GM12878 (cell line): Measurements from ENCODE around the gene MKNK1. TPM values are rescaled to one million over a fixed set of nuclear protein-coding genes. Genes with fewer than 3 reads are reported as not detected.

Experiments
- CEBPZ ChIP-seq: fragments of 150-350 bp; IDR thresholded peaks from 2 replicates; pipeline ENCODE4 v1.6.1; 2016; ENCODE audit warnings: low read depth, low read length
- EED ChIP-seq: sonication (generic); IDR thresholded peaks from 2 replicates; pipeline ENCODE4 v1.6.1; 2016; ENCODE audit warnings: antibody characterized with exemption, low read depth
- KAT2A ChIP-seq: conservative IDR thresholded peaks from 2 replicates; pipeline ENCODE4 v1.6.1; 2011; ENCODE audit warnings: low read depth, low read length; ENCODE audit not compliant: control insufficient read depth
- NBN ChIP-seq: fragments of 450-650 bp; IDR thresholded peaks from 2 replicates; pipeline ENCODE4 v1.6.1; 2016
- RELA ChIP-seq: fragments of 450-650 bp; IDR thresholded peaks from 2 replicates; pipeline ENCODE4 v1.8.0; 2014; ENCODE audit warnings: borderline replicate concordance; ENCODE audit not compliant: partially characterized antibody
- YBX1 ChIP-seq: fragments of 450-650 bp; IDR thresholded peaks from 2 replicates; pipeline ENCODE4 v1.6.1; 2016; ENCODE audit warnings: antibody characterized with exemption
- polyA plus RNA-seq, 11 experiments: library from polyadenylated mRNA; depleted of rRNA in 4 of 11; unstranded in 6 of 11; stranded (reverse) in 5 of 11; fragments of >200 nt; fragmentation: Nextera tagmentation in 4 of 11; fragmentation: Illumina TruSeq in 1 of 11; extraction: Ambion mirVana in 4 of 11; extraction: Trizol in 1 of 11; gene quantifications; 1 replicate in 1 of 11; 2 replicates in 10 of 11; pipeline versions ENCODE4 v1.2.1 to v1.2.3, GENCODE V29; 2011 to 2016; ENCODE audit warnings: inconsistent platforms in 2 of 11, missing spikeins in 2 of 11, low read depth in 1 of 11
- total RNA-seq, 4 experiments: library from RNA; depleted of rRNA in 3 of 4; stranded (reverse); fragments of >200 nt in 3 of 4; fragmentation: Illumina TruSeq in 1 of 4; extraction: Trizol in 1 of 4; gene quantifications; 2 replicates each; pipeline versions ENCODE4 v1.2.1 to v1.2.3, GENCODE V29; 2013 to 2021
- TF ChIP-seq, protein P1 (sequence below): fragments of 450-650 bp; formaldehyde crosslinking; IDR thresholded peaks from 2 replicates; pipeline ENCODE4 v1.5.0; 2022; ENCODE audit warnings: mild to moderate bottlenecking, missing genetic modification characterization
- TF ChIP-seq, protein P2 (sequence below): IDR thresholded peaks from 2 replicates; pipeline ENCODE4 v1.6.1; 2011; ENCODE audit warnings: mild to moderate bottlenecking, low read depth, low read length, moderate library complexity; ENCODE audit not compliant: insufficient replicate concordance
- TF ChIP-seq, protein P3 (sequence below): fragments of 450-650 bp; IDR thresholded peaks from 2 replicates; pipeline ENCODE4 v1.6.1; 2017; ENCODE audit warnings: antibody characterized with exemption, mild to moderate bottlenecking, moderate library complexity
- TF ChIP-seq, protein P4 (sequence below): IDR thresholded peaks from 2 replicates; pipeline ENCODE4 v1.6.1; 2012; ENCODE audit warnings: improper control_type of control experiment, low read depth, low read length; ENCODE audit not compliant: insufficient replicate concordance

MKNK1 gene
- total and polyA plus RNA-seq, 10 of the 15 experiments (the other 5 are each of a cell fraction or from before 2014, with no cell fraction given): 13.7 to 29.9 (median 26.5) TPM

DNA sequence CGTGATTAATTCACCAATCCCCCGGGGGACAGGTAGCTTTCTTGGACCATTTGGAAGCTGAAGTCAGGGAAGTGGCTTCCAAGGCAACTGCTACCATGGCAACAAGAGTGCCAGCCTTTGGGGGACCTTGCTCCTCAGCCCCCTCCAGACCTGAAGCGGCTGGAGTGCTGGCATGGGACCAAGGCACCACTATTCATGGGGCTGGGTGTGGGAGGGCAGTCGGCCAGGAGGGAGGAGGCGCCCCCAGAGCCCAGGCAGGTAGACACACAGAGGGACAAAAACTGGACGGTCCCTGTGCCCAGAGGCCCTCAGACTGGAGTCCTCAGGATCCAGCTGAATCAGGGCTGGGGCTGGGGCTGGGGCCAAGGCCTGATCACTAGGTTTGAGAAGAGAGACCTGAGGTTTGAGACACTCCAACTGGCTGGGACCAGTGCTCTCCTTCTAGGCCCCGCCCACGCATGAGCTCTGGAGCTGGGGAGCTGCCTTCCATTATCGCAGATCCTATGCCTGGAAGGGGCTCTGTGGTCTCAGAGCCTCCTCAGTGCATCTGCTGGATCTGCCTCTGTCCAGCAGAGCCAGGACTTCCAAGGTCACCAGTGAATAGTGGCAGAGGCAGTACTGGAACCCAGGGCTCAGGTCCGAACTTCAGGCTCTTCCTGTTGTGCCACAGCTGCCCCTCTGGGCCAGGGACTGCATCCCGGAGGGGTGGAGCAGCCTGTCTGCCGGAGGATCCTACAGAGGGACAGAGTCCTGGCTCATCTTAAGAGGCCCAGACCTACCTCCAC lies 49.3 kb downstream of the MKNK1 start (continued):
- TF ChIP-seq, protein P1, sequence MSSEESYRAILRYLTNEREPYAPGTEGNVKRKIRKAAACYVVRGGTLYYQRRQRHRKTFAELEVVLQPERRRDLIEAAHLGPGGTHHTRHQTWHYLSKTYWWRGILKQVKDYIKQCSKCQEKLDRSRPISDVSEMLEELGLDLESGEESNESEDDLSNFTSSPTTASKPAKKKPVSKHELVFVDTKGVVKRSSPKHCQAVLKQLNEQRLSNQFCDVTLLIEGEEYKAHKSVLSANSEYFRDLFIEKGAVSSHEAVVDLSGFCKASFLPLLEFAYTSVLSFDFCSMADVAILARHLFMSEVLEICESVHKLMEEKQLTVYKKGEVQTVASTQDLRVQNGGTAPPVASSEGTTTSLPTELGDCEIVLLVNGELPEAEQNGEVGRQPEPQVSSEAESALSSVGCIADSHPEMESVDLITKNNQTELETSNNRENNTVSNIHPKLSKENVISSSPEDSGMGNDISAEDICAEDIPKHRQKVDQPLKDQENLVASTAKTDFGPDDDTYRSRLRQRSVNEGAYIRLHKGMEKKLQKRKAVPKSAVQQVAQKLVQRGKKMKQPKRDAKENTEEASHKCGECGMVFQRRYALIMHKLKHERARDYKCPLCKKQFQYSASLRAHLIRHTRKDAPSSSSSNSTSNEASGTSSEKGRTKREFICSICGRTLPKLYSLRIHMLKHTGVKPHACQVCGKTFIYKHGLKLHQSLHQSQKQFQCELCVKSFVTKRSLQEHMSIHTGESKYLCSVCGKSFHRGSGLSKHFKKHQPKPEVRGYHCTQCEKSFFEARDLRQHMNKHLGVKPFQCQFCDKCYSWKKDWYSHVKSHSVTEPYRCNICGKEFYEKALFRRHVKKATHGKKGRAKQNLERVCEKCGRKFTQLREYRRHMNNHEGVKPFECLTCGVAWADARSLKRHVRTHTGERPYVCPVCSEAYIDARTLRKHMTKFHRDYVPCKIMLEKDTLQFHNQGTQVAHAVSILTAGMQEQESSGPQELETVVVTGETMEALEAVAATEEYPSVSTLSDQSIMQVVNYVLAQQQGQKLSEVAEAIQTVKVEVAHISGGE (CRISPR knock-in tag): no peak
- TF ChIP-seq, protein P2, sequence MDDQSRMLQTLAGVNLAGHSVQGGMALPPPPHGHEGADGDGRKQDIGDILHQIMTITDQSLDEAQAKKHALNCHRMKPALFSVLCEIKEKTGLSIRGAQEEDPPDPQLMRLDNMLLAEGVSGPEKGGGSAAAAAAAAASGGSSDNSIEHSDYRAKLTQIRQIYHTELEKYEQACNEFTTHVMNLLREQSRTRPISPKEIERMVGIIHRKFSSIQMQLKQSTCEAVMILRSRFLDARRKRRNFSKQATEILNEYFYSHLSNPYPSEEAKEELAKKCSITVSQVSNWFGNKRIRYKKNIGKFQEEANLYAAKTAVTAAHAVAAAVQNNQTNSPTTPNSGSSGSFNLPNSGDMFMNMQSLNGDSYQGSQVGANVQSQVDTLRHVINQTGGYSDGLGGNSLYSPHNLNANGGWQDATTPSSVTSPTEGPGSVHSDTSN: no peak
- TF ChIP-seq, protein P3, sequence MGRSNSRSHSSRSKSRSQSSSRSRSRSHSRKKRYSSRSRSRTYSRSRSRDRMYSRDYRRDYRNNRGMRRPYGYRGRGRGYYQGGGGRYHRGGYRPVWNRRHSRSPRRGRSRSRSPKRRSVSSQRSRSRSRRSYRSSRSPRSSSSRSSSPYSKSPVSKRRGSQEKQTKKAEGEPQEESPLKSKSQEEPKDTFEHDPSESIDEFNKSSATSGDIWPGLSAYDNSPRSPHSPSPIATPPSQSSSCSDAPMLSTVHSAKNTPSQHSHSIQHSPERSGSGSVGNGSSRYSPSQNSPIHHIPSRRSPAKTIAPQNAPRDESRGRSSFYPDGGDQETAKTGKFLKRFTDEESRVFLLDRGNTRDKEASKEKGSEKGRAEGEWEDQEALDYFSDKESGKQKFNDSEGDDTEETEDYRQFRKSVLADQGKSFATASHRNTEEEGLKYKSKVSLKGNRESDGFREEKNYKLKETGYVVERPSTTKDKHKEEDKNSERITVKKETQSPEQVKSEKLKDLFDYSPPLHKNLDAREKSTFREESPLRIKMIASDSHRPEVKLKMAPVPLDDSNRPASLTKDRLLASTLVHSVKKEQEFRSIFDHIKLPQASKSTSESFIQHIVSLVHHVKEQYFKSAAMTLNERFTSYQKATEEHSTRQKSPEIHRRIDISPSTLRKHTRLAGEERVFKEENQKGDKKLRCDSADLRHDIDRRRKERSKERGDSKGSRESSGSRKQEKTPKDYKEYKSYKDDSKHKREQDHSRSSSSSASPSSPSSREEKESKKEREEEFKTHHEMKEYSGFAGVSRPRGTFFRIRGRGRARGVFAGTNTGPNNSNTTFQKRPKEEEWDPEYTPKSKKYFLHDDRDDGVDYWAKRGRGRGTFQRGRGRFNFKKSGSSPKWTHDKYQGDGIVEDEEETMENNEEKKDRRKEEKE: no peak
- TF ChIP-seq RELA: no peak
- no peak for TF ChIP-seq CEBPZ
- TF ChIP-seq NBN: no peak
- TF ChIP-seq, protein P4, sequence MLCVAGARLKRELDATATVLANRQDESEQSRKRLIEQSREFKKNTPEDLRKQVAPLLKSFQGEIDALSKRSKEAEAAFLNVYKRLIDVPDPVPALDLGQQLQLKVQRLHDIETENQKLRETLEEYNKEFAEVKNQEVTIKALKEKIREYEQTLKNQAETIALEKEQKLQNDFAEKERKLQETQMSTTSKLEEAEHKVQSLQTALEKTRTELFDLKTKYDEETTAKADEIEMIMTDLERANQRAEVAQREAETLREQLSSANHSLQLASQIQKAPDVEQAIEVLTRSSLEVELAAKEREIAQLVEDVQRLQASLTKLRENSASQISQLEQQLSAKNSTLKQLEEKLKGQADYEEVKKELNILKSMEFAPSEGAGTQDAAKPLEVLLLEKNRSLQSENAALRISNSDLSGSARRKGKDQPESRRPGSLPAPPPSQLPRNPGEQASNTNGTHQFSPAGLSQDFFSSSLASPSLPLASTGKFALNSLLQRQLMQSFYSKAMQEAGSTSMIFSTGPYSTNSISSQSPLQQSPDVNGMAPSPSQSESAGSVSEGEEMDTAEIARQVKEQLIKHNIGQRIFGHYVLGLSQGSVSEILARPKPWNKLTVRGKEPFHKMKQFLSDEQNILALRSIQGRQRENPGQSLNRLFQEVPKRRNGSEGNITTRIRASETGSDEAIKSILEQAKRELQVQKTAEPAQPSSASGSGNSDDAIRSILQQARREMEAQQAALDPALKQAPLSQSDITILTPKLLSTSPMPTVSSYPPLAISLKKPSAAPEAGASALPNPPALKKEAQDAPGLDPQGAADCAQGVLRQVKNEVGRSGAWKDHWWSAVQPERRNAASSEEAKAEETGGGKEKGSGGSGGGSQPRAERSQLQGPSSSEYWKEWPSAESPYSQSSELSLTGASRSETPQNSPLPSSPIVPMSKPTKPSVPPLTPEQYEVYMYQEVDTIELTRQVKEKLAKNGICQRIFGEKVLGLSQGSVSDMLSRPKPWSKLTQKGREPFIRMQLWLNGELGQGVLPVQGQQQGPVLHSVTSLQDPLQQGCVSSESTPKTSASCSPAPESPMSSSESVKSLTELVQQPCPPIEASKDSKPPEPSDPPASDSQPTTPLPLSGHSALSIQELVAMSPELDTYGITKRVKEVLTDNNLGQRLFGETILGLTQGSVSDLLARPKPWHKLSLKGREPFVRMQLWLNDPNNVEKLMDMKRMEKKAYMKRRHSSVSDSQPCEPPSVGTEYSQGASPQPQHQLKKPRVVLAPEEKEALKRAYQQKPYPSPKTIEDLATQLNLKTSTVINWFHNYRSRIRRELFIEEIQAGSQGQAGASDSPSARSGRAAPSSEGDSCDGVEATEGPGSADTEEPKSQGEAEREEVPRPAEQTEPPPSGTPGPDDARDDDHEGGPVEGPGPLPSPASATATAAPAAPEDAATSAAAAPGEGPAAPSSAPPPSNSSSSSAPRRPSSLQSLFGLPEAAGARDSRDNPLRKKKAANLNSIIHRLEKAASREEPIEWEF: no peak
- TF ChIP-seq EED: no peak
- no peak for TF ChIP-seq YBX1
- no peak for TF ChIP-seq KAT2A
